H1 (cell line): ENCODE measurements around the gene TXNIP. TPM values are rescaled to one million over a fixed set of nuclear protein-coding genes. Genes with fewer than 3 reads are reported as not detected.

Experiments
- ASH2L ChIP-seq: fragments of 200-600, 300-600 bp; sonication (generic); IDR thresholded peaks from one replicate; pipeline ENCODE4 v1.7.1; 2017; ENCODE audit warnings: low read length
- BRCA1 ChIP-seq: IDR thresholded peaks from 2 replicates; pipeline ENCODE4 v1.6.1; 2012; ENCODE audit warnings: low read depth, low read length, improper control_type of control experiment
- E2F6 ChIP-seq: IDR thresholded peaks from 2 replicates; pipeline ENCODE4 v1.6.1; 2012; ENCODE audit warnings: inconsistent platforms
- EP300 ChIP-seq, 2 experiments: IDR thresholded peaks; 1 replicate in 1 of 2; 2 replicates in 1 of 2; pipeline ENCODE4 v1.6.1; 2011 to 2012; ENCODE audit warnings: low read depth in 2 of 2, low read length in 2 of 2, mild to moderate bottlenecking in 2 of 2, borderline replicate concordance in 1 of 2, inconsistent platforms in 1 of 2, moderate library complexity in 1 of 2
- GABPA ChIP-seq: IDR thresholded peaks from 2 replicates; pipeline ENCODE4 v1.6.1; 2011; ENCODE audit warnings: mild to moderate bottlenecking, low read length, moderate library complexity, borderline replicate concordance; ENCODE audit not compliant: insufficient read depth
- HDAC6 ChIP-seq: IDR thresholded peaks from one replicate; pipeline ENCODE4 v1.7.1; 2012; ENCODE audit warnings: low read depth, mild to moderate bottlenecking, inconsistent platforms, low read length, moderate library complexity
- KDM1A ChIP-seq: fragments of 200-600, 300-600 bp; sonication (generic); IDR thresholded peaks from 2 replicates; pipeline ENCODE4 v1.7.1; 2016; ENCODE audit warnings: mild to moderate bottlenecking, low read length, borderline replicate concordance
- KDM4A ChIP-seq: IDR thresholded peaks from one replicate; pipeline ENCODE4 v1.7.1; 2012; ENCODE audit warnings: low read depth, mild to moderate bottlenecking, moderate library complexity, low read length, inconsistent platforms; ENCODE audit not compliant: severe bottlenecking
- KDM5A ChIP-seq: fragments of 200-600 bp; IDR thresholded peaks from 2 replicates; pipeline ENCODE4 v1.7.1; 2012; ENCODE audit warnings: mild to moderate bottlenecking, low read length, inconsistent platforms, mixed read lengths
- NRF1 ChIP-seq: IDR thresholded peaks from 2 replicates; pipeline ENCODE4 v1.6.1; 2011; ENCODE audit warnings: mild to moderate bottlenecking, low read depth, low read length, improper control_type of control experiment
- POLR2A ChIP-seq, 2 experiments: IDR thresholded peaks; 1 replicate in 1 of 2; 2 replicates in 1 of 2; pipeline ENCODE4 v1.6.1; 2011; ENCODE audit warnings: low read depth in 2 of 2, low read length in 2 of 2, mild to moderate bottlenecking in 2 of 2; ENCODE audit errors: control extremely low read depth in 1 of 2
- RAD21 ChIP-seq, 2 experiments: IDR thresholded peaks in 1 of 2; conservative IDR thresholded peaks in 1 of 2; 2 replicates each; pipeline ENCODE4 v1.6.1; 2011; ENCODE audit warnings: low read depth in 2 of 2, low read length in 2 of 2, improper control_type of control experiment in 1 of 2, inconsistent platforms in 1 of 2, mild to moderate bottlenecking in 1 of 2, moderate library complexity in 1 of 2
- RXRA ChIP-seq: IDR thresholded peaks from 2 replicates; pipeline ENCODE4 v1.6.1; 2011; ENCODE audit warnings: low read depth, mild to moderate bottlenecking, low read length, moderate library complexity; ENCODE audit not compliant: insufficient read depth
- SIN3A ChIP-seq, 2 experiments: IDR thresholded peaks in 1 of 2; conservative IDR thresholded peaks in 1 of 2; 2 replicates each; pipeline ENCODE4 v1.6.1; 2011 to 2012; ENCODE audit warnings: low read length in 2 of 2, improper control_type of control experiment in 1 of 2, low read depth in 1 of 2, mild to moderate bottlenecking in 1 of 2
- SIX5 ChIP-seq: IDR thresholded peaks from 2 replicates; pipeline ENCODE4 v1.6.1; 2011; ENCODE audit warnings: mild to moderate bottlenecking, low read depth, low read length
- SP2 ChIP-seq: IDR thresholded peaks from 2 replicates; pipeline ENCODE4 v1.6.1; 2012; ENCODE audit warnings: mild to moderate bottlenecking, low read length, inconsistent platforms
- SP4 ChIP-seq: IDR thresholded peaks from 2 replicates; pipeline ENCODE4 v1.6.1; 2012; ENCODE audit warnings: low read length, inconsistent platforms
- SUZ12 ChIP-seq: fragments of 200-600 bp; sonication (generic); IDR thresholded peaks from 2 replicates; pipeline ENCODE4 v1.6.1; 2012; ENCODE audit warnings: mild to moderate bottlenecking, inconsistent platforms, low read length, moderate library complexity, mixed read lengths
- TAF1 ChIP-seq: IDR thresholded peaks from 2 replicates; pipeline ENCODE4 v1.6.1; 2011; ENCODE audit warnings: mild to moderate bottlenecking, low read depth, low read length
- TAF7 ChIP-seq: optimal IDR thresholded peaks from 2 replicates; pipeline ENCODE3; 2011; ENCODE audit warnings: low read depth, mild to moderate bottlenecking, inconsistent platforms, low read length, moderate library complexity, borderline replicate concordance
- TEAD4 ChIP-seq: IDR thresholded peaks from 2 replicates; pipeline ENCODE4 v1.6.1; 2012; ENCODE audit warnings: low read depth, low read length, inconsistent platforms, mixed read lengths
- polyA plus RNA-seq, 7 experiments: library from polyadenylated mRNA; depleted of rRNA in 3 of 7; stranded (reverse) in 5 of 7; unstranded in 2 of 7; fragments of >200 nt in 5 of 7; fragments of 200-250 nt in 2 of 7; gene quantifications; 1 replicate in 5 of 7; 2 replicates in 1 of 7; 4 replicates in 1 of 7; pipeline versions ENCODE4 v1.2.1 to v1.2.3, GENCODE V29; 2011 to 2013; ENCODE audit warnings: missing spikeins in 2 of 7, mixed read lengths in 2 of 7
- total RNA-seq: library from RNA; stranded (reverse); fragmentation: NEBNext Ultra II Directional; extraction: Animal tissue kit (Norgen Biotek cat#: 25700); gene quantifications from 2 replicates; pipeline ENCODE4 v1.2.1, GENCODE V29; 2021
- TF ChIP-seq, protein P1 (sequence below): IDR thresholded peaks from 2 replicates; pipeline ENCODE4 v1.6.1; 2011; ENCODE audit warnings: low read depth, mild to moderate bottlenecking, low read length; ENCODE audit not compliant: insufficient read depth

The TXNIP gene
- total and polyA plus RNA-seq, 2 of the 8 experiments (the other 6 are each of a cell fraction or from before 2014, with no cell fraction given): 12.3 to 56.8 TPM

DNA sequence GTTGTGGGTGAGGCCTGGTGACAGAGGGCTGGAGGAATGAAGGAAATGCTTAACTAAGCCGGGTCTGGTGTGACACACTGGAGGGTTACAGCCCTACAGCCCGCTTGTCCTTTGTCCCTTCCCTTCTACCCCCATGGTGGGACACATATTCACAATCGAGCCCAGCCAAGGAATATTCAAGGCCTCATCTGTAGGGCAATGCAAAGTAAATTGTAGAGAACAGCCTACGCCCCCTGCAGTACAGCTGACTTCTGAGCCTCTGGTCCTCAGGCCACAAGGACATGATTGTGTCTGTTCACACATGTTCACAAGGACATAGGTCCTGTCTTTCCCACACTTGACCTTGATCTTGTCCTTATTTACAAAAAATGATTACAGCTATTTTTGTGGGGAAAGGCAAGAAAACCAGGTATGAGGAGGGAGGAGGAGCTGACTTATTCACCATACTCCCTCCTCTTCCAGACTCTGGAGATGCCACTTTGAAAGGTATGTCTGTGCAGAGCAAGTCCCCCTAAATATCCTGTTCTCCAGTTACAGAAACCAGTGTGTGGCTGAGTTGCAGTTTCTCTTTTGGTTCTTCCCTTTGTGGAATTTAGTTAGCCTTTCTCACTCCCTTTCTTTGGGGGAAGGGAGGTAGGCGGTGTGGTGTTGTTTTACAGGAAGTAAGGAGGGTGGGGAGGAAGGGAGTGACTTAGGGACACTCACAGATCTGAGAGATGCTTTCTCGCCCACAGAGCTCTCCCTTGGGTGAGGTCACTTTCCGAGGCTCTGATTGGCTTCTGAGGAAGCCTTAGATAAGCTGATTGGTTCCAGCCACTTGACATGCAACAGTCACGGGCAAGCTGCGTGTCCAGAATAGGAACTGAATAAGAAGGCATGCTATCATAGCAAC lies 17.3 kb downstream of the TXNIP start (continued):
- TF ChIP-seq TAF7 (no peak), KDM5A (no peak), SIN3A (conservative IDR thresholded peaks at IDR 0.05 in 1 of 2, IDR thresholded peaks at IDR 0.05 in 1 of 2; ENCODE audit: low read depth in 1 of 2, low read length in 2 of 2) (0 out of 4 replicates have a peak, but pooled peaks of 1 of the 2 experiments have one; percentile 43), SP2 (no peak), EP300 (IDR thresholded peaks at IDR 0.05; ENCODE audit: borderline replicate concordance in 1 of 2, low read depth in 2 of 2, low read length in 2 of 2) (peak in 1 of 2 experiments; percentile 65; a peak in 1 of 3 replicates), TEAD4 (peak; percentile 48), POLR2A (IDR thresholded peaks at IDR 0.05; ENCODE audit: control extremely low read depth in 1 of 2, low read depth in 2 of 2, low read length in 2 of 2) (peak in 1 of 2 experiments; percentile 70; a peak in 2 of 3 replicates), KDM1A (no peak), RAD21 (IDR thresholded peaks at IDR 0.05 in 1 of 2, conservative IDR thresholded peaks at IDR 0.05 in 1 of 2; ENCODE audit: low read depth in 2 of 2, low read length in 2 of 2) (peak in 1 of 2 experiments; percentile 10; a peak in 1 of 4 replicates), HDAC6 (no peak), NRF1 (no peak), SIX5 (0 out of 2 replicates have a peak, but pooled peaks have one; percentile 3), E2F6 (no peak), RXRA (no peak), SUZ12 (no peak), GABPA (no peak), ASH2L (peak; percentile 84), BRCA1 (no peak), SP4 (no peak), KDM4A (no peak), TAF1 (0 out of 2 replicates have a peak, but pooled peaks have one; percentile 44)
- TF ChIP-seq, protein P1, sequence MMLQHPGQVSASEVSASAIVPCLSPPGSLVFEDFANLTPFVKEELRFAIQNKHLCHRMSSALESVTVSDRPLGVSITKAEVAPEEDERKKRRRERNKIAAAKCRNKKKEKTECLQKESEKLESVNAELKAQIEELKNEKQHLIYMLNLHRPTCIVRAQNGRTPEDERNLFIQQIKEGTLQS: no peak
